Left kidney (tissue), 8 donors: ENCODE measurements around the gene CD180. TPM values are rescaled to one million over a fixed set of nuclear protein-coding genes. Genes with fewer than 3 reads are reported as not detected.

ENCODE experiments used
- DNase-seq: peaks from one replicate; pipeline ENCODE4 v3.0.0-alpha.2; 2013
- long read RNA-seq, 8 donors: transcript quantifications; one replicate each; lab custom pipeline, GENCODE V29; 2026
- polyA plus RNA-seq: library from polyadenylated mRNA; unstranded; fragments of 120-200 nt; gene quantifications from one replicate; pipeline ENCODE4 v1.2.1, GENCODE V29; 2013; ENCODE audit not compliant: insufficient read length

The CD180 gene
- 0.45 TPM for polyA plus RNA-seq
- long read RNA-seq, donor 1, full-length matches to known transcripts = 1 of 1 reads
- long read RNA-seq, donor 1, partial matches to known transcripts = 0 of 1 reads
- long read RNA-seq, donor 1, other reads (novel, unspliced or antisense) = 0 of 1 reads
- long read RNA-seq, donor 2 = 0 reads
- long read RNA-seq, donor 3 = 0 reads
- long read RNA-seq, donor 4 = 0 reads
- long read RNA-seq, donor 5 = 0 reads
- long read RNA-seq, donor 6, full-length matches to known transcripts = 2 of 2 reads
- long read RNA-seq, donor 6, partial matches to known transcripts = 0 of 2 reads
- long read RNA-seq, donor 6, other reads (novel, unspliced or antisense) = 0 of 2 reads
- long read RNA-seq, donor 7, full-length matches to known transcripts = 1 of 1 reads
- long read RNA-seq, donor 7, partial matches to known transcripts = 0 of 1 reads
- long read RNA-seq, donor 7, other reads (novel, unspliced or antisense) = 0 of 1 reads
- long read RNA-seq, donor 8 = 0 reads

DNA sequence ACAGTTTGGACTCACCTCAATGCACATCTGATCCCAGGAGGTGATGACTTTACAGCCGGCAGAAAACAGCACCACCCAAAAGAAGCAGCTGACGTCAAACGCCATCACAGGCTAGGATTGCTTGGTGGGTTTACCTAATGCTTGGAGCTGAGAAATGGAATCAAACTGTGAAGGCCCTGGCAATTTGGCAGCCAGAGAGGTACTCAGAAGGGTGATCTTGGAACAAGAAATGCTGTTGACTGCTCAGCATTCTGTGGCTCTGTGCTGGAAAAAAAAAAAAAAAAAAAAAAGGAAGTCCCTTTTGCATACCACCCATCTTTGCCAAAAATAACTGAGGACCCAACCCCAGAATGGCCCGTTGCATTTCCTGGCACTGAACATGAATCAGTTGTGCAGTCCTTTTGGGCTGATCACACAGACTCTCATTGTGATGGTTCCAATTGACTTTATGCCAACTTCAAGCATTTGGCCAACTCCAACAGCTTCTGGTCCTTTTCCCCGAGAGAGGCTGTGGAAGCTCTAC, at the start of gene CD180:
Gene CD180, minus strand, starts transcription at position 263 of the 523 bp plus-strand sequence. Its CDS starts 158 bp downstream, at position 105.
- no peak for DNase-seq

DNA sequence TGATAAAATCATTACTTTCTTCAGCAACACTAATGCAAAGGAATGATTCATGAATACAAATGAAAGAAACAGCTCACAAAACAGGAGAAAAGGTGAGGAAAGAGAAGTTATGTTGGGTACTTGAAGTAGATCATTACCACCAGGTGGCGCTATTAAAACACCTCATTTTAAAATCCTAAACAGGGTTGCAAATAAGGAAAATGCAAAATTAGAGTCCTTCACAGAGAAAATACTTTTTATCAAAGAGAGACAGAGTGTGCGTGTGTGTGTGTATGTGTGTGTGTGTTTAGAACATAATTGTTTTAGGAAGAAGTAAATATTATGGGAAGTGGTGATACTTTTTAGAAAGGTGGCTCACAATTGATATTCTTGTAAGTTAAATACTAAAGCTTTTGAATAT, 49.5 kb upstream of the CD180 start:
- peak; percentile 77 for DNase-seq

DNA sequence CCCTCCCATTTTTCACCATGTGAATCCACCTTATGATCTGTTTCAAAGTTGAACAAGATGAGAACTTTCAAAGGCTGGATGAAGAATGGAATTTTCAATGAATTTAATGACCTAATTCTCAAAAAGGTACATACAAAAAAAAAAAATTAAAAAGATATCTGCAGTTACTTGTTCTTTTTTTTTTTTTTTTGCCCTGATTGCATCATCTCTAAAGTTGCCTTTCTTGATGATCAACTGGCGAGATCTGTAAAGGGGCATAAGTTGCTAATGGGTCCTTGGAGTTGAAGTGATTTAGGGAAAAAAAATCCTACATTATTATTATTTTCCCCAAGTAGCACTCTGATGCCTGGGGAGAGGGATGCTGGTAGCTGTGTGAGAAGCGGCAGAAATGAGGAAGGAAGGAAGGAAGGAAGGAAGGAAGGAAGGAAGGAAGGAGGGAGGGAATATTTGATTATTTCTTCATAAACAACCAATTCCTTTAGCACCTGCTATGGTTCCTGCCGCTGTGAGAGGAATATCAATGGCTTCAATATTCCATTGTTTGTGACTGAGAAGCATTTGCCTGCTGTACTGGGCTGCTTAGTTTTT, 48.8 kb upstream of the CD180 start:
- no peak for DNase-seq

DNA sequence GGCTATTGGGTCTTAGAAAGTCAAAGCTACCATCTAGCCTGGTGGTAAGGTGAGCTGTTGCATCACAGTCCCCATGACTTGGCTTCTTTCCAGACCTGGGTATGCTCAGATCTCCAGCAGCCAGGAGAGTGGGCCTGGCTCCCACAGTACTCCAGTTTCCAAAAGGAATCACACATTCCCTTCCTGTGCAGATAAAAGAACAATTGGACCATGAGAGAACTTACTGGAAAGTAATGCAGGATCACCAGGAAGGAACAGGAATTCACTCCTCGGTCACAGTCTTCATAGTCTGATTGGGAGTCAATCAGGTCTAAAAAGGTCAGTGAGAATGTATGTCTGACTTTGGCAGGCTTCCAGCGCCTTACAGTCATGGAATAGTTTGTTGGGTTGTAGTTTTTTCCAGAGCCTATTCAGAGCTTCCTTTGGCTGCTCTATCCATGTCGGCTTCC, 47.8 kb upstream of the CD180 start:
- DNase-seq = no peak

DNA sequence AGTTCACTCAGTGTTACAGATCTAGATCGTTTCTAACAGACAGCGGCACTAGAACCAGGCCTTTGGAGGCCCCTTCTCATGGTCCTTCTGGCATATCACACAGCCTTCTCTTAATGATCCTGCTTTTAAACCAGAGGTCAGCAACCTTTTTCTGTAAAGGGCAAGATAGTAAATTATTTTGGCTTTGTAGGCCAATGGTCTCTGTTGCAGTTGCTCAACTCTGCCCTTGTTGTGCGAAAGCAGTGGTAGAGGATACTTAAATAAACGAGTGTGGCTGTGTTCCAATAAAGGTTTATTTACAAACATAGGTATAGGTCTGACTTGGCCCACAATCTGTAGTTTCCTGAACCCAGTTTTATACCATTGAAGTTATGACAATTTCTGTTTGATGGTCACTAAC, 47.3 kb upstream of the CD180 start:
- DNase-seq = no peak

DNA sequence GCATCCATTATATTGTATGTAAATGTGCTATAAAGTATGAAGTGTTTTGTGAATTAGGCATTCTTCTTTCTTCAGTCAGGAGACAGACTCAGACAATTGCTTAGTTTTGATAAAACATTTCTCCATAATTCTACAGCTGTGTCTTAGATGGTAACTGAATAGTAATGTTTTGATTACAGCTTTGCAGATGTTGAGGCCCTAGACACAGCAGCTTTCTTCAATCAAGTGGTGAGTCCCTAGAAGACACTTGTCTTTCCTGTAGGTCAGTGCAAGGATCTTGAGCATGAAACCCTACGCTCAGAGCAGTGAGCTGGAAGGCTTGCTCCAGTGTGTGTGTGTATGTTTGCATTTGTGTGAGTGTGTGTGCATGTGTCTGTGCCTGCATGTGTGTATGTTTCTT, 46.8 kb upstream of the CD180 start:
- DNase-seq = no peak

DNA sequence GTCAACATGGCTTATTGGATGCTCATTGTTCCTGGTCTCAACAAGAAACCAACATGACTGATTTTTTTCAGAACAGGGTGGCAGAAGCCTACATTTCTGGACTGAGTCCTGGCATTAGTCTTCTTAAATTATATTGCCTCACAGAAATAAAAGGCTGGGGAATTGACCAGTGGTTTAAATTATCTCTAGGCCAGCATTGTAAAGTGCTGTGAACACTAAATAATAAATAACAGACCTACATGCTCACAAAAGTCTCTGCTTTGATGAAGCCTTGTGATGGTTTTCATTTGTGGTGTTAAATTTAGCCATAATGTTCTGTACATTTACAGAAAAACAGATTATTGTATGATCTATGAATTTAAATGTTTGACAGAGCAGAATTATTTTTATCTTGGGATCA, 44.7 kb upstream of the CD180 start:
- DNase-seq = no peak

DNA sequence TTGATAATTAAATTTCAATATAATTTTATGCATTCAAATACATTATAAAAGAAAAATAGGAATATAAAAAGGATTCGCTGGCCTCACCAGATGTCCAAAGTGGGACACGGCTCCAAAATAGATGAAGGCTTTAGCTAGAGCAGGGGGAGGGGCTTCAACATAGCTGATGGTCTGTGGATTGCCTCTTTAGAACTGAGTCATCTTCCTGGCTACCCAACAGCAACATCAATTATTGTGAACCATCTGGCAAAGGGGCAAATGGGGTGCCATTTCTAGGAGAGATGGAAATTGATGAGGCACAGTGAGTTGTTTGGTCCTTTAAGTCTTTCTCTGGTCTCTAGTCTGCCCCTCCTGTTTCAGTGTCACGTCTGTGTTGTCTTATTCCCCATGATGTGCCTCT, 44.2 kb upstream of the CD180 start:
- DNase-seq = no peak

DNA sequence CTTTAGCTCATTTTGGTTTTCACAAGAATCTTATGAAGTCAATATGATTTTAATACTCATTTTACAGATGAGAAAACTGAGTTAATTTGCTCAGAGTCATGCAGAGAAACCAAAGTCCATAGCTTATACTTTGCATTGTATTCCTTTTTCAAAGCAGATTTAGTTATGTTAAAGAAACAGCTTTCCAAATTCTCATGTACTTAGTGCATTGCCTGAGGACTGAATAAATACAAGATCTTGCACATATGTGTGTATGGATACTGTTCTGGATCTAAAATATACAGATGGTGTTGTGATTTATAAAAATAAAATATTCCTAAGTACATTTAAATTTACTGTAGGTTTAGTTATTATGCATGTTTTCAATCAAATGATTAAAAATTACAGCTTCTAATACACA, 43.5 kb upstream of the CD180 start:
- no peak for DNase-seq

DNA sequence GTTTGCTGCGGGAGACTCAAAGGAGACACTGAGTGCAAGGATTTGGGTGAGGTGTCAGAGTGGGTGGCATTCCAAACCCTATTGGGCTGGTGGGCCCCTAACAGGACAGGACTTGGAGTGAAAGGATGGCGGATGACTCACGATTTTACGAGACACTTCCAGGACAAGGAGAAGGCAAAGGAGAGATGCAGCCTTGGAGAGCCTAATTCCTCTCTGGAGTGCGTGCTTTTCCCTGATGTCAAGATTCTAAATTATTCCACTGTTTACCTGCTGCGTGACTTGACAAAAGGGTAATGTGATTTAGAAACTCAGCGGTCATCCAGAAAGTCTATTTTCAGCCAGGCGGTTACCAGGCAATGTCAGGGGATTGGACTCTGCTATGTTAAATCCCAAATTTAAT, 41.6 kb upstream of the CD180 start:
- DNase-seq = no peak

DNA sequence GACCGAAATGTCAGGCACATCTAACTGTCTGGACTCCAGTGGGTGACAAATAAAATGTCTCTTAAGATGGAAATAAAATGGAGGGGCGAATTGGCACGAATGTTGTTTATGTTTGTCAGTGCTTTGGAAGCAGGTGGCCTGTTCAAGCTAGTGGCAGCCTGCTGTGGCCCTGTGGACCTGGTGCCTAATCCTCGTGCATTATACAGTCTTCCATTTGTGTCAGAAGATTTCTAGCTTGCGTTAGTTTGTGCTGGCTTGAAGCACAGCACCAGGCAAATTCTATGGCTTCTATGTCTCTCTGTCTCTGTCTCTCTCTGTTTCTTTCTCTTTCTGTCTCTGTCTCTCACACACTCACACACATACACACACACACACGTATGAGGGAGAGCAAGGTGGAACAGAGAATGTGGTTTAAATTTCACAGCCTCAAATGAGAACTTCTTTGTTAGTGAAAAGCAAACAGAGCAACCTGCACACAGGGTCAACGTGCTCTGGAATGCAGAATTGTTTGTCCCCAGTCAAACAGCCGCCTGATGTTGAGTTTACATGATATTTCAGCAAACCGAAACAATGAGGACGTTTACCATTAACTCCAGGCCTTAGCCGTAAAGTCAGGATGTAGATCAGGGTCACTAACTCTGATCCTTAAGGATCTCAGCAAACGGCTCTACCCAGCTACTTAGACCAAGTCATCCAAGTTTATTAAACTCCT, 39.0 kb upstream of the CD180 start:
- no peak for DNase-seq

DNA sequence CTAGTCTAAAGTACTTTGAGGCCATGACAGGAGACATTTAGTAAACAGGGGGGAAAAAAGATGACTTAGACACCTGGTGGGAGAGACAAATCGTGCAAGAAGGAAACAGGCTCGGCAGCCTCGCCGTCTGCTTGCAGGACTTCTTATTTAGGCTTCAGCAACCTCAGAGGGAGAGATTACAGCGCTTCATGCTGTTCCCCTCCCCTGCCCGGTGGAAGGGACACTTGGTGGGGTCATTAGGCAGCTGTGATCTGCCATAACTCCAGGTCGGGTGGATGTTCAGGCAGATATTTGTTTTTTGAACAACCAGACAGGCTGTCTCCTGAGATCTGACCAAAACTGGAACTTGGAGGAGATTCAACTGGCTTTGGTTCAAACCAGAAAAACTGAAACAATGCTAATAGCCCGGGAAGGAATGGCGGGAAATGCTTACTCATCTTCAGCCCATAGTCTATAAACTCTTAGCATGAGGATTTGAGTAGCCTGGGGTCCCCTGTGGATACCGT, 38.1 kb upstream of the CD180 start:
- DNase-seq = no peak

DNA sequence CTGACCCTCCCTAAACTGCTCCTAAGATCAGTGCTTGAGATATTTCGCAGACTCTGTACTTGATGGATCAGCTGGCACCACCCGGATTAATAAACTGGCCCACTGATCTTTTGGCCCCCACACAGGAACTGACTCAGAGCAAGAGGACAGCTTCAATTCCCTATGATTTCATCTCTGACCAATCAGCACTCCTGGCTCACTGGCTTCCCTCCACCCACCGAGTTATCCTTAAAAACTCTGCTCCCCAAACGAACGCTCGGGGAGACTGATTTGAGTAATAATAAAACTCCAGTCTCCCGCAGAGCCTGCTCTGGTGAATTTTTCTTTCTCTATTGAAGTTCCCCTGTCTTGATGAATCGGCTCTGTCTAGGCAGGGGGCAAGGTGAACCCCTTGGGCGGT, 36.5 kb upstream of the CD180 start:
- no peak for DNase-seq

DNA sequence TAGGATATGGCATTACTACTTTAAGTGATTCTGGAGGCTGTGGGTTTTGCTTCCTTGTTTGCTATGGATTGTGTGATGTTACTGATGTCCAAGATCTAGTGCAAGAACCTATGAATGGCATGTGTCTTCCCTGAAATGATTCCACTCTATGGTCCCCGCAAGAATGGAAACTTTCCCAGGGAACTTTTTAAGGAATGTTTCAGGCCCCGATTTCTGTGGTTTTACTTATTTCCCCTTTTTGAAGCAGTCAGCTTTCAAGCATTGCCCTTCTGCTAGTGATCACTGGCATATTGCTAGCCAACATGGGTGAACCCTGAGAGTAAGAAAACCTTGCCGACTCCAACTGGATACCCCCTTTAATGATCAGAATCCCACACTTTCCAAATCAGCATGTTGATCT, 26.6 kb upstream of the CD180 start:
- no peak for DNase-seq

DNA sequence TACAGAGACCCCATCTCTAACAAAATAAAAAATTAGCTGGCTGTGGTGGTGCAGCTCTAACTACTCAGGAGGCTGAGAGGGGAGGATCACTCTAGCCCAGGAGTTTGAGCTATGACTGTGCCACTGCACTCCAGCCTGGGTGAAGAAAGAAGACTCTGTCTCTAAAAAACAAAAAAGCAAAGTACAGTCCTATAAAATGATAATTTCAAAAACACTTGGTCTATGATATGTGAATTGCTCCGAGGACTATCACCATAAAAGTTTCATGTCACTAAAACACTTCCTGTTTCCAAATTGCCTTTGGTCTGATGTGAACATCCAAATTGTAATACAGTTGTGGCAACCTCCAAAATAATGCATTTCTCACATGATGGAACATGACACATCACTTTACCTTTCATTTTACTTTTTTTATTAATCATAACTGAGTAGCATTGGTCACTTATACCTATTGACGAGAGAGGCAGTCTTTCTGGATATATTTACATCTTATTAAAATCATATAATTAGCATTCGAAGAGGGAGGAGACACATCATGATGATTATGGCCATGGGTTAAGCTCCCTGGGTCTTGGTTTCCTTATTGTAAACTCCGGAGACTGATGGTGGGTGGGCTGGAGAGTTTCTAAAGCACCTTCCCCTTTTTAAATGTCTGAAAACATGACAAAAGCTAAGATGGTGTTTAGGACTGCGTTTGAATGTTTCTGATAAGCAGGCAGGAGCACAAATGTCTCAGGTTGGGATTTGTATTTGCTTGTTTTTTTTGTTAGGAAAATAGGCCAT, 25.8 kb upstream of the CD180 start:
- DNase-seq = no peak

DNA sequence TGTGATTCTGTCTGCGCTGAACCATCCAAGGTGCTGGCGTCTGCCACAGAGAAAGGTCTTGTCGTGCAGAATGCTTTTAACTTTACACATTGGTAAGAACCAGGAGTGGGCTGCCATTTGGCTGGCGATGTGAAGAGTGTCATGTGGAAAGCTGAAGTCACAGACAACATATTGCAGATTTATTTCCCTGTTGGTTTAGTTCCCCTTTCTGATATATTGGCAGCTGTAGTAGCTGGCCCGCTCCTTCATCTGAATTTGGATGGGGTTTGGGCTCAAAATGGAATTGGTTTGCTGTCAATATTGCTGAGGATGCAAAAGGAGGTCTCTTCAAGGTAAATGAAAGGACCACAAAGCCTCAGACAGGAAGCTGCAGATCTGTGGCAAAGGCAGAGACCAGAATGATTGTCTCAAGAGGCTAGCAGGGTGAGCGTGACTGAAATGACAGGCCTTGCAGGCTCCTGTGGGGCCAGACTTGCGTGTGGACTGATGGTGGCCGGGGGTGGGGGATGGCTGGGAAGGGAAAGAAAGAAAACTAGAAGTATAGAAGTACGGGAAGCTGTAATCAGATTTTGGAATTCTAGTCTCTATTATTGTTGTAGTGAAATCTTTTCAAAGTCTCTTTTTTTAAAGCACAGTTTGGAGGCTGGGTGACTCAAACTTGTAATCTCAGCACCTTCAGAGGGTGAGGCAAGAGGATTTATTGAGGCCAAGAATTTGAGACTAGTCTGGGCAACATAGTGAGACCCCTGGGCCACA, 25.1 kb upstream of the CD180 start:
- DNase-seq = no peak

DNA sequence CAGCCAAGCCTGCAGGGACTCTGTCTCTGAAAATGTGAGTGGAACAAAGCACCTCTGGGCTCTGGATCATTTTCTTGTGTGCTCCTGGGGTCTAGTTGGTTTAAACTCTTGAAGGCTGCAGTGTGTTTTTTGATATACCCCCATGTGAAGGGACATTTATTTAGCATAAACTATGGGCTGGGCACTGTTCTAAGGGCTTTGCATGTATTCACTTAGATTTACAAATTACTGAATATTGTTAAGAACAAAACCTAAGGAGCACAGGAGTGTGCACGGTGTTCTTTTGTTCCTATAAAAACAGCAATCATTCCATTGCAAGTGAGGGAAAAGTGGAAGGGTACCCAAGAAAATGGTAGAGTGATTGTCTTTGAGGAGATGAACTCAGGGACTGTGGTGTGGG, 20.0 kb upstream of the CD180 start:
- DNase-seq = no peak

DNA sequence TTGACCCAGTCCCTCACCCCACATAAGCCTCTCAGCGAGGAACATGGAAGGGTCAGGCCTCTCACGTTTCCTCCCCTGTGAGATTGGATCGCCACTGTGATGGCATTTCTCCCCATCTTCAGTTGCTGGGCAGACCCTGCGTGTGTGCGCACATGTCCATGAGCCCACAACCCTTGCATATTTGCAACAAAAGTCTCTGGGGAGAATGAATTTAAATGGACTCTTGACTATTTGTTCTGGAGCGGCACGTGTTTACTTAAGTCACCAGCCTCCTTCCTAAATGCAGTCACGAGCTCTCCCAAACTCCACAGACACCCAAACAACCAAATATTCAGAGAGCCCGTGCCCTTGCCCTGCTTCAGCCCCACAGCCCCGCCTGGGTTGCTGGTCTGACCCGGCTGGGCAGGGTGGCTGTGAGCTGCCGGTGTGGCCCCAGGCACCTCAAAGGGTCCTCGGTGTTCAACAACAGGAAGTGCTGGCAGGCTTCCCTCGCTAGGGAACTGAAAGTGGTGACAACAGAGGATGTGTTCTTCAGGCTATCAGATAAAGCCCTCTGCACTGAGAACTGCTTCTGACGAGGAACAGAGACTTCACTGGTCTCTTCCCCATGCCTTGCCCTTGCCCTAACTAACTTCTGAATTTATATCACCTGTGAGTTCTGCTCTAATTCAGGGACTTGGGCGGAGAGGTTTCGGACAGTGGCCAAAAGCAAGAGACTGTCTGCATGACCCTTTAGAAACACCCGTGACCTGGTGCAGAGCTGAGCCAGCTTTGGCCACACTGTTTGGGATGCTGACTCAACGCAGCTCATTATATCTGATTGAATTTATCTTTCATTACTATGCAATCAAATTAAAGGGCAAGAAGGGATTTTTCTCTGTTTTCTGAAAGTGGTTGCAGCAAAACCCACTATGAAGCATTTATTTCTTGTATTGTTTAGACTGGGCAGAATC, 19.2 kb upstream of the CD180 start:
- DNase-seq = peak; percentile 24

DNA sequence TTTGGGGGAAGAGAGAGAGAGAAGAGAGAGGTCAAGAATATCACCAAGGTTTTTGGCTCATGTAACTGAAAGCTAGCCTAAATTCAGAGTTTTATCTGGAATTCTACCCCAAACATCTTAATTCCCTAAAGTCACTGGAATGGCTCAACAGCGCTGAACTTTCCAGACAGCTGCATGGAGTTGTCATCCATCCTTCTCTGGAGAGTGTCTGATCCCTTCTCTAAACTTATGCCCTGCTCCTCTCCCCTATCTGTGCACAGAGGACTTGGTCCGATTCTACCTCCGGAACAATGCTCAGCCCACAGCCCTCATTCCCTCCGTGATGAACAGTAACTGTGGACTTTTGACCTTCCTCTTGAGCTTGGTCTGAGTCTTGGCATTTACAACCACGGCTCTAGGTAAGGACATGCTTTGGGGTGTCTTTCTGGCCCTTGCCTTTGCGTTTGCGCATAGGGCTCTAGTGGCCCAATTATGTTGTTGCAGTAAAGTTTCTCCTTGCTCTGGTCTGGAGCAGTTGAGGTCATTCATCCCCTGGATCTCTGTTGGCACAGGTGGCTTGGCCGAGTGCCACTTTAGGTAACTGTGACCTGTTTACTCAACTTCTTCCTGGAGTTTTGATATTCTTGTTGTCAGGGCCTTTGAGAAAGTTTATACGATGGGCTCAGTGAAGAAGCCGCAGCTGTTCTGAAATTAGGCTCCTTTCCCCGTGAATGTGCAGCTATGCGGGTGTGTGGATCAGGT, 18.3 kb upstream of the CD180 start:
- no peak for DNase-seq
